Smooth muscle cell (in vitro differentiated cells): ENCODE results near the gene TBC1D2B. TPM values are rescaled to one million over a fixed set of nuclear protein-coding genes. Genes with fewer than 3 reads are reported as not detected.

Source experiments
- DNase-seq: peaks from one replicate; lab custom pipeline; 2025; ENCODE audit not compliant: unreplicated experiment; lab: John Stamatoyannopoulos, UW
- H2AFZ ChIP-seq: fragments of 200-600 bp; sonication (generic); 2 replicates; pipeline ENCODE4 v1.6.0; 2016; ENCODE audit warnings: antibody characterized with exemption, low read depth, mild to moderate bottlenecking
- H3F3A ChIP-seq: fragments of 200-600 bp; sonication (generic); 2 replicates; pipeline ENCODE4 v1.6.0; 2017; ENCODE audit warnings: antibody characterized with exemption, low read depth
- H3K27ac ChIP-seq: fragments of 200-600 bp; sonication (generic); 2 replicates; pipeline ENCODE4 v1.5.1; 2016; ENCODE audit warnings: low read depth, mild to moderate bottlenecking
- H3K27me3 ChIP-seq: fragments of 200-600 bp; sonication (generic); 2 replicates; pipeline ENCODE4 v1.6.1; 2016; ENCODE audit warnings: low read depth, mild to moderate bottlenecking
- H3K36me3 ChIP-seq: fragments of 200-600 bp; sonication (generic); 2 replicates; pipeline ENCODE4 v1.5.1; 2016; ENCODE audit warnings: low read depth
- H3K4me1 ChIP-seq: fragments of 200-600 bp; sonication (generic); 2 replicates; pipeline ENCODE4 v1.5.1; 2016; ENCODE audit warnings: low read depth
- H3K4me2 ChIP-seq: fragments of 200-600 bp; sonication (generic); 2 replicates; pipeline ENCODE4 v1.6.0; 2016; ENCODE audit warnings: mild to moderate bottlenecking
- H3K4me3 ChIP-seq: fragments of 200-600 bp; sonication (generic); 2 replicates; pipeline ENCODE4 v1.5.1; 2016; ENCODE audit warnings: mild to moderate bottlenecking
- H3K79me2 ChIP-seq: fragments of 200-600 bp; sonication (generic); 2 replicates; pipeline ENCODE4 v1.6.0; 2016; ENCODE audit warnings: low read depth, mild to moderate bottlenecking
- H3K9ac ChIP-seq: fragments of 200-600 bp; sonication (generic); 2 replicates; pipeline ENCODE4 v1.6.0; 2016; ENCODE audit warnings: low read depth
- H3K9me3 ChIP-seq: fragments of 200-600 bp; sonication (generic); replicated peaks from 2 replicates; pipeline ENCODE4 v1.5.1; 2016; ENCODE audit warnings: low read depth
- H4K20me1 ChIP-seq: fragments of 200-600 bp; sonication (generic); 2 replicates; pipeline ENCODE4 v1.6.0; 2016; ENCODE audit warnings: low read depth
- CTCF ChIP-seq: fragments of 200-600 bp; sonication (generic); IDR thresholded peaks from 2 replicates; pipeline ENCODE4 v1.5.1; 2017; ENCODE audit warnings: borderline replicate concordance, mild to moderate bottlenecking, antibody characterized with exemption; ENCODE audit not compliant: insufficient read depth, poor library complexity, severe bottlenecking
- WGBS: methylation state at CpG from one replicate; pipeline ENCODE4 v1.1.7; 2016; ENCODE audit warnings: low lambda C conversion rate; 5-methylcytosine and 5-hydroxymethylcytosine counted together
- polyA plus RNA-seq: library from polyadenylated mRNA; unstranded; fragments of >200 nt; fragmentation: Nextera tagmentation; extraction: Ambion mirVana; gene quantifications from 2 replicates; pipeline ENCODE4 v1.2.1, GENCODE V29; 2016
- total RNA-seq: library from RNA; depleted of rRNA; stranded (reverse); fragments of >200 nt; gene quantifications from 2 replicates; pipeline ENCODE4 v1.2.3, GENCODE V29; 2014

Gene TBC1D2B
- total and polyA plus RNA-seq, 2 experiments from 2014 or later, result 14.2 to 19.4 TPM

DNA sequence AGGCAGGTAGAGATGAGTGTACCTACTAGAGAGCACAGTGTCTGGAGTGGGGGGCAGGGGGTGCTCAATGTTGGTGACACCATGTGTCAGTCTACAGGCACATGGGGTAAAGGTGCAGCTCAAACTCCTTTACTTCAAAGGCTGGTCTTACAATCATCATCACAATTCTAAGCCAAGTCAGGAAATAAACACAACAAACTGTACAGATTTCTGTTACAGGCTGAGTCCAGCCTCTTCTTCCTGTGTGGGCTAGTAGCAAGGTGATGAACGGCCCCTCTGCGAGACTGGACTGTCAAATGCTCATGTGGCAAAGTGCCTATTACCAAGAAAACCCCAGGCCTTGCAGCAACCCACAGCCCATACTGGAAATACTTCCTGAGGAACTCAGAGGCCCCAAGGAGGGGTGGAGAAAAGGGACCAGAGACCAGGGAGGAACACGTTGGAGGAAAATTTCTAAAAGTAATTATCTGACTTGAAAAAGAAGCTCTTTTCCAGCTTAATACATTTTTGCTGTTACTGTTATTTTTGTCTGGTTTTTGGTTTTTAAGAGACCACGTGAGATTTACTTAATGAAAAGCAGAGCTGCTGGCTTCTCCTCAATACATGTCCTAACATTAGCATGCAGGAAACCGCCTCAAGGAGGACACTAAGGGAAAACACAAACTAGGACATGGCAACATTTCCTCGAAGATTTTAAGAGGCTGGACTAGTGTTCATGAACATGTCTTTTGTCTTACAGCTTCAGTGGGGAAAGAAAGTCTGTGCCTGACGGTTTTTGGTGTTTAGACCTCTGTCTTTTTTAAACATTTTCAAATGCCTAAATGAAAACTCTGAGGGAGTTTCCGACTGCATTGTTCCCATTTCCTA lies 29.5 kb downstream of the TBC1D2B start:
- Histone ChIP-seq H3K4me3 (no peak overlapping the region), H3F3A (peaks cover 10% of the 10 kb centered on the region), H3K4me2 (peak overlapping the region; percentile 64), H3K79me2 (peaks cover 4% of the 10 kb centered on the region), H4K20me1 (peaks cover 78% of the 10 kb centered on the region), H3K9ac (no peak overlapping the region), H3K4me1 (peaks cover 26% of the 10 kb centered on the region), H3K27me3 (no peaks in the 10 kb centered on the region), H3K9me3 (no peaks in the 10 kb centered on the region), H2AFZ (no peak overlapping the region), H3K27ac (peak overlapping the region; percentile 62), H3K36me3 (peaks cover 3% of the 10 kb centered on the region)
- WGBS, result 28% methylated on average over 8 of the region's 8 CpGs
- TF ChIP-seq CTCF, result no peak
- DNase-seq, result no peak

- Histone ChIP-seq H3K4me3 (no peak overlapping the region), H3K4me1 (peaks cover 26% of the 10 kb centered on the region), H3K9me3 (no peaks in the 10 kb centered on the region), H4K20me1 (peaks cover 77% of the 10 kb centered on the region), H3K27me3 (no peaks in the 10 kb centered on the region), H3K4me2 (peak overlapping the region; percentile 39), H3K9ac (no peak overlapping the region), H3K36me3 (peaks cover 3% of the 10 kb centered on the region), H3K79me2 (peaks cover 4% of the 10 kb centered on the region), H3F3A (peaks cover 10% of the 10 kb centered on the region), H2AFZ (no peak overlapping the region), H3K27ac (peak overlapping the region; percentile 62)
- 43% methylated on average over 5 of the region's 5 CpGs for WGBS
- no peak for DNase-seq
- TF ChIP-seq CTCF, result no peak
Measured at GRCh38 chr15:78046796-78047341, 30.6 kb downstream of the TBC1D2B start.

- H3K4me1 ChIP-seq, result peaks cover 15% of the 10 kb centered on the region
- H2AFZ ChIP-seq, result no peak overlapping the region
- no peak for TF ChIP-seq CTCF
- H3F3A ChIP-seq, result peaks cover 10% of the 10 kb centered on the region
- no peak overlapping the region for H3K4me3 ChIP-seq
- no peaks in the 10 kb centered on the region for H3K27me3 ChIP-seq
- no peak for DNase-seq
- WGBS, result 91% methylated on average over 1 of the region's 1 CpG
- H3K9me3 ChIP-seq, result no peaks in the 10 kb centered on the region
- H4K20me1 ChIP-seq, result peaks cover 67% of the 10 kb centered on the region
- H3K9ac ChIP-seq, result no peak overlapping the region
- no peak overlapping the region for H3K4me2 ChIP-seq
- H3K79me2 ChIP-seq, result no peaks in the 10 kb centered on the region
- H3K27ac ChIP-seq, result no peak overlapping the region
- peaks cover 3% of the 10 kb centered on the region for H3K36me3 ChIP-seq
Measured at GRCh38 chr15:78045189-78045588, 32.3 kb downstream of the TBC1D2B start.
